Progenitor cell of endocrine pancreas (in vitro differentiated cells): ENCODE data around the gene TMIGD2. TPM values are rescaled to one million over a fixed set of nuclear protein-coding genes. Genes with fewer than 3 reads are reported as not detected.

Experiments used
- DNase-seq: peaks from one replicate; pipeline ENCODE4 v3.0.0; 2021; ENCODE audit warnings: low spot score; ENCODE audit not compliant: unreplicated experiment
- H3K27ac Mint-ChIP-seq: 2 replicates; pipeline ENCODE4 v1.8.0; 2021; ENCODE audit warnings: mild to moderate bottlenecking, moderate library complexity, mixed read lengths
- H3K27me3 Mint-ChIP-seq: 2 replicates; pipeline ENCODE4 v1.8.0; 2021; ENCODE audit warnings: mixed read lengths
- H3K36me3 Mint-ChIP-seq: 2 replicates; pipeline ENCODE4 v1.8.0; 2022; ENCODE audit warnings: mixed read lengths; ENCODE audit not compliant: insufficient read depth
- H3K4me1 Mint-ChIP-seq: 2 replicates; pipeline ENCODE4 v1.8.0; 2021; ENCODE audit warnings: low read depth, mixed read lengths
- H3K4me3 Mint-ChIP-seq: 2 replicates; pipeline ENCODE4 v1.8.0; 2021; ENCODE audit warnings: low read depth, mild to moderate bottlenecking, moderate library complexity, mixed read lengths
- H3K9me3 Mint-ChIP-seq: 2 replicates; pipeline ENCODE4 v1.8.0; 2021; ENCODE audit warnings: low read depth, mixed read lengths
- CTCF ChIP-seq: fragments of 200-600 bp; sonication (generic); IDR thresholded peaks from one replicate; pipeline ENCODE4 v1.5.0; 2021; ENCODE audit warnings: antibody characterized with exemption, mild to moderate bottlenecking; ENCODE audit not compliant: unreplicated experiment
- total RNA-seq: library from RNA; stranded (reverse); gene quantifications from 2 replicates; pipeline ENCODE4 v1.2.1, GENCODE V29; 2021

TMIGD2 gene
- total RNA-seq, 1 donor from 2014 or later, result not detected

DNA sequence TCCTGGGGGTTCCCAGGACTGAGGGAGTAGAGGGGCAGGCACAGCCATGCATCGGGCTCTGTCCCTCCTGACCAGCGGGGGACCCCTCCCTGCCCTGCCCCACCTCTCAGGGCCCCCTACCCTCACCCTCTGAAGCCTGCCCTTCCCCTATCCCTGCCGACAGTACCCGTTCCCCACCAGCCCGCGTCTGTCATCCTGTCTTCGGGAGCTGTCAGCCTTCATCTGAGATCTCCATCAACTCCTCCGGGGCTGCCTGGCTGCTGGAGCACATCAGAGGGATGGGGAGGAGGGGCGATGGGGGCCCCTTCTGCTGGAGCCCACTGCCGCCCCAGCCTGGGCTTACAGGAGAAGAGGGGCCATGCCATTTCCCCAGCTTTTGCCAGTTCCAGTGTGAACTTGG is 29.3 kb downstream of the TMIGD2 start:
- Mint-ChIP-seq H3K9me3 (no peaks in the 10 kb centered on the region), H3K27ac (no peak overlapping the region), H3K4me3 (no peak overlapping the region), H3K27me3 (peaks cover 7% of the 10 kb centered on the region), H3K4me1 (no peaks in the 10 kb centered on the region), H3K36me3 (peaks cover 2% of the 10 kb centered on the region)
- DNase-seq, result no peak
- no peak for TF ChIP-seq CTCF

DNA sequence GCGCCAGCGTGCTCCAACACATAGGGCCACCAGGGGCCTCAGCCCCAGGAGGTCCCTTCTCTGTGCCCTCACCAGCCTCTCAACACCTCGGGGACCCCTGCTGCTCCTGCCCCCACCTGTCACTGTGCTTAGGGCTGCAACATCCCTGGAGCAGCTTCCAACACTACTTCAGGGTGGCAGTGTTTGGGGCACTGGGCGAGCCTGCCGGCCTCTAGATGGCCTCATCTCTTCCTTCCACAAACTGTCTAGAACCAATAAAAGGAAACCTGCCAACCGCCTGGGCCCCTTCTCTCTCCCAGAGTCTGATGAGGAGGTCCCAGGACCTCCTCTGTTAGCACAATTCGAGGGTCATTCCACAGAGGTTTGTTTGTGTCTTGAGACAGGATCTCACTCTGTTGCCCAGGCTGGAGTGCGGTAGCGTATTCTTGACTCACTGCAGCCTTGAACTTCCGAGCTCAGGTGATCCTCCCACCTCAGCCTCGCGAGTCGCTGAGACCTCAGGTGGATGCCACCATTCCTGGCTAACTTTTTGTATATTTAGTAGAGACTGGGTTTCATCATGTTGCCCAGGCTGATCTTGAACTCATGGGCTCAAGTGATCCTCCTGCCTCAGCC is 33.3 kb downstream of the TMIGD2 start:
- no peaks in the 10 kb centered on the region for H3K9me3 Mint-ChIP-seq
- H3K4me1 Mint-ChIP-seq, result no peaks in the 10 kb centered on the region
- no peaks in the 10 kb centered on the region for H3K27me3 Mint-ChIP-seq
- H3K36me3 Mint-ChIP-seq, result peaks cover 10% of the 10 kb centered on the region
- H3K4me3 Mint-ChIP-seq, result no peak overlapping the region
- DNase-seq, result no peak
- no peak for TF ChIP-seq CTCF
- H3K27ac Mint-ChIP-seq, result no peak overlapping the region

DNA sequence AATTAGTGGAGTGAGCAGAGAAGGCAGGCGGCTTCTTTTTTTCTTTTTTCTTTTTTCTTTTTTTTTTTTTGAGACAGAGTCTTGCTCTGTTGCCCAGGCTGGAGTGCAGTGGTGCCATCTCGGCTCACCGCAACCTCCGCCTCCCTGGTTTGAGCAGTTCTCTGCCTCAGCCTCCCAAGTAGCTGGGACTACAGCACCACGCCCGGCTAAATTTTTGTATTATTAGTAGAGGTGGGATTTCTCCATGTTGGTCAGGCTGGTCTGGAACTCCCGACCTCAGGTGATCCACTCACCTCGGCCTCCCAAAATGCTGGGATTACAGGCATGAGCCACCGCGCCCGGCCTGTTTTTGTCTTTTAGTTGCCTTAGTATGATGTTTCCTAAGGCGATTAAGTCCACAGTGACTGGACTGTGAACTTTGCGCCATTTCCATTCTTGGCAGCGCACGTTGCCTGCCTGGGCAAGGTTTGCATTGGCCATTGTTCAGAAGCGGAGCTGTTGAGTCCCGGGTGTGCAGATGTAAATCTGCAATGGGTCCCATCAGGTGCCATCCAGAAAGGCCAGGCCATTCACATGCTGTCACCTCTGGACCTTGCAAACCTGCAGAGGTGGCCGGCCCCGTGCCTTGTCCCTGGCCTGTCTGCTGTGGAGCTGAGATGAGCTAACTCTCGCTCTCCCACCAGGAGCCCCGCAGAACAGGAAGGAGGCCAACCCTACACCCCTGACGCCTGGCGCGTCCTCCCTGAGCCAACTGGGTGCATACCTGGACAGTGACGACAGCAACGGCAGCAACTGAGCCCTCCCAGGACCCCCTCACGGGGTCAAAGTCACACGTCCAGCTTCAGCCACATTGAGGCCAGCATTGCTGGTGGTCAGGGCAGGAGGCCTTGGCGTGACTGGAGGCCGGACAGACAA is 34.0 kb downstream of the TMIGD2 start:
- H3K4me1 Mint-ChIP-seq, result no peaks in the 10 kb centered on the region
- H3K36me3 Mint-ChIP-seq, result peaks cover 10% of the 10 kb centered on the region
- H3K4me3 Mint-ChIP-seq, result no peak overlapping the region
- H3K27me3 Mint-ChIP-seq, result no peaks in the 10 kb centered on the region
- H3K9me3 Mint-ChIP-seq, result no peaks in the 10 kb centered on the region
- DNase-seq, result no peak
- no peak overlapping the region for H3K27ac Mint-ChIP-seq
- TF ChIP-seq CTCF, result no peak

- Mint-ChIP-seq H3K27me3 (no peaks in the 10 kb centered on the region), H3K9me3 (no peaks in the 10 kb centered on the region), H3K4me3 (no peak overlapping the region), H3K4me1 (no peaks in the 10 kb centered on the region), H3K27ac (no peak overlapping the region), H3K36me3 (peaks cover 10% of the 10 kb centered on the region)
- DNase-seq, result peak; percentile 56
- TF ChIP-seq CTCF, result peak; percentile 77
These were observed 34.9 kb downstream of the TMIGD2 start for GRCh38 chr19:4267101-4267900.

DNA sequence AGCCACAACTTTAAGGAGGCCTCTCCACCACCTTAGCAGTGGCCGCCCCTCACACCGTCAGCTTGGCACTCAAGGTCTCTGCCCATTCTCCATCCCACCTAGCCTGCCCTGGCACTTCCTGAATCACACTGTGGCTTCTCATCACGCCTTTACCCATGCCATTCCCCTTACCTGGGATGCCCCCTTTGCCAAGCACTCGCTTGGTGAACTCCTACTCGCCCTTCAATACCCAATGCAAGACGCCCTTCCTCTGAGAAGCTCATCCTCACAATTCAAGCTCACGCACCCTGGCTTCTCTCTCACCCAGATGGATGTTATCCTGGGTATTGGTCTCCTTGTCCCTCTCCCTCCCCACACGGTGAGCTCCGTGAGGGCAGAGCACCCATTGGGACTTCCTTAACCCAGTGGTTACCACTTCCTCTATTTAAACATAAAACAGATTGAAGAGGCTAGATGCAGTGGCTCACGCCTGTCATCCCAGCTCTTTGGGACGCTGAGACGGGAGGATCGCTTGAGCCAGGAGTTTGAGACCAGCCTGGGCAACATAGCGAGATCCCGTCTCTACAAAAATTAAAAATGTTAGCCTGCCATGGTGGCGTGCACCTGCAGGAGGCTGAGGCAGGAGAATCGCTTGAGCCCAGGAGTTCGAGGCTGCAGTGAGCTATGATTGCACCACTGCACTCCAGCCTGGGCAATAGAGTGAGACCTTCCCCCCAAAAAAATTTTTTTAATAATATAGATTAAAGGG is 35.8 kb downstream of the TMIGD2 start:
- Mint-ChIP-seq H3K27ac (no peak overlapping the region), H3K9me3 (no peaks in the 10 kb centered on the region), H3K4me1 (no peaks in the 10 kb centered on the region), H3K27me3 (no peaks in the 10 kb centered on the region), H3K4me3 (no peak overlapping the region), H3K36me3 (peaks cover 10% of the 10 kb centered on the region)
- DNase-seq, result no peak
- TF ChIP-seq CTCF, result no peak
